ENCODE measurements around the gene SCN4A.

GRCh38 chr17:63983320-63983719 is 10.6 kb upstream of the SCN4A start:
- TF ChIP-seq CTCF (conservative IDR thresholded peaks at IDR 0.05) (no peak), EZH2 (IDR thresholded peaks at IDR 0.05; ENCODE audit: low read depth) (no peak)

Data from PC-9 (cell line).